NT2/D1 (cell line): Measurements from ENCODE around the gene HOXD11.

Source experiments
- SUZ12 ChIP-seq: IDR thresholded peaks from 2 replicates; pipeline ENCODE4 v1.6.1; 2011; ENCODE audit not compliant: insufficient read length, insufficient read depth; ENCODE audit errors: extremely low read depth
- YY1 ChIP-seq: IDR thresholded peaks from 2 replicates; pipeline ENCODE4 v1.6.1; 2011; ENCODE audit not compliant: insufficient read length, insufficient read depth
- ZNF274 ChIP-seq: IDR thresholded peaks from 2 replicates; pipeline ENCODE4 v1.6.1; 2011; ENCODE audit warnings: mild to moderate bottlenecking, low read depth, low read length

DNA sequence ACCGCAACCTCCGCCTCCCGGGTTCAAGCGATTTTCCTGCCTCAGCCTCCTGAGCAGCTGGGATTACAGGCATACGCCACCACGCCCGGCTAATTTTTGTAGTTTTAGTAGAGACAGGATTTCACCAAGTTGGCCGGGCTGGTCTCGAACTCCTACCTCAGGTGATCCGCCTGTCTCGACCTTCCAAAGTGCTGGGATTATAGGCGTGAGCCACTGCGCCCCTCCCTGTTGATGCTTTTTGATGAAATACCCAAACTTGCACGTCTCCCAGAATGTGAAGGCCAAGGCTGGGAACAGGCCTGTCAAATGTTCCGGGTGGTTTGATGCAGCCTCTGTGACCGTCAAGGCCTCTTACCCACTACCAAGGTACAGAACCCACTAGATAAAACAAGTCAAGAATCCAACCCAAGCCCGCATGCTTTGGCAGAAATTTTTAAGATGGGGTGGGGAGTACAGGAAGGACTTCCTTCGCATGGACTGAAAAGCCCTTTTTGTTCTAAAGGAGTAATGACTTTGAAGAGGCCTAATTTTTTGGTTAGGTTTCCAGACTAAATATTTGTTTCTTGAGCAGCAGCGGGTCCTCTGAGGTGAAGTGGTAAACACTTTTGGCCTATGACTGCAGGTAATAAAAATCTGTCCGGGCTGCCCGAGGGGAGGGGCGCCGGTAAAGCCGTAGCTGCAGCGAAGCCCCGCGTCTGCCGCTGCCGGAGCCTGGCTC, 19.6 kb upstream of the HOXD11 start:
- TF ChIP-seq SUZ12 (no peak), ZNF274 (no peak), YY1 (no peak)
